B cell (primary cell): ENCODE data around the gene KCNH1. TPM values are rescaled to one million over a fixed set of nuclear protein-coding genes. Genes with fewer than 3 reads are reported as not detected.

Source experiments
- ATAC-seq: fragments of 200-7000 bp; cut with Tn5 transposase; one replicate; pipeline ENCODE4 v1.10.0; 2021; ENCODE audit warnings: low read depth, mild to moderate bottlenecking, moderate number of reproducible peaks, moderate library complexity
- CTCF ChIA-PET: fragments of 350-600 bp; sonication (Branson Sonifier 250); formaldehyde crosslinking; loops from one replicate; lab custom pipeline; 2021; ENCODE audit warnings: antibody characterized with exemption, inconsistent platforms; lab: Charles Lee
- POLR2A ChIA-PET: fragments of 350-600 bp; sonication (Branson Sonifier 250); formaldehyde crosslinking; loops from one replicate; lab custom pipeline; 2021; ENCODE audit warnings: antibody characterized with exemption; lab: Charles Lee
- DNase-seq: peaks from one replicate; pipeline ENCODE4 v3.0.0; 2013
- H2AFZ ChIP-seq: 2 replicates; pipeline ENCODE4 v1.6.1; 2012; ENCODE audit warnings: mild to moderate bottlenecking, low read depth, low read length; ENCODE audit not compliant: insufficient read depth, poor library complexity, severe bottlenecking
- H3K27ac ChIP-seq, 2 donors: 1 replicate in 1 of 2; 2 replicates in 1 of 2; pipeline ENCODE4 v1.5.1; 2012 to 2013; ENCODE audit warnings: low read length in 2 of 2, mild to moderate bottlenecking in 2 of 2, moderate library complexity in 1 of 2
- H3K27me3 ChIP-seq, 4 experiments: fragments of 200-600 bp in 1 of 4; sonication (generic) in 1 of 4; replicated peaks in 1 of 4; 1 replicate in 2 of 4; 2 replicates in 2 of 4; pipeline versions ENCODE4 v1.6.1 to v1.7.0; 2013 to 2016; ENCODE audit warnings: low read length in 3 of 4, mild to moderate bottlenecking in 2 of 4, mixed read lengths in 1 of 4, moderate library complexity in 1 of 4; ENCODE audit not compliant: insufficient read depth in 4 of 4, control insufficient read depth in 3 of 4; ENCODE audit errors: control extremely low read depth in 1 of 4
- H3K36me3 ChIP-seq, 2 experiments: replicated peaks in 1 of 2; 1 replicate in 1 of 2; 2 replicates in 1 of 2; pipeline versions ENCODE4 v1.6.1 to v1.7.1; 2013; ENCODE audit warnings: low read length in 1 of 2; ENCODE audit not compliant: insufficient read depth in 2 of 2, control insufficient read depth in 1 of 2; ENCODE audit errors: control extremely low read depth in 1 of 2, extremely low read depth in 1 of 2
- H3K4me1 ChIP-seq, 2 donors: fragments of 200-600 bp in 1 of 2; sonication (generic) in 1 of 2; 1 replicate in 1 of 2; 2 replicates in 1 of 2; pipeline versions ENCODE4 v1.5.1 to v1.6.1; 2013 to 2017; ENCODE audit warnings: low read length in 2 of 2; ENCODE audit not compliant: control insufficient read depth in 2 of 2, insufficient read depth in 2 of 2
- H3K4me2 ChIP-seq: replicated peaks from 2 replicates; pipeline ENCODE3; 2012; ENCODE audit warnings: mild to moderate bottlenecking, low read depth, low read length; ENCODE audit not compliant: poor library complexity, severe bottlenecking
- H3K4me3 ChIP-seq, 5 experiments: fragments of 200-600 bp in 1 of 5; sonication (generic) in 1 of 5; 1 replicate in 3 of 5; 2 replicates in 2 of 5; pipeline versions ENCODE4 v1.5.1 to v1.7.0; 2011 to 2016; ENCODE audit warnings: low read length in 4 of 5, mild to moderate bottlenecking in 4 of 5, low read depth in 2 of 5, control low read depth in 1 of 5, moderate library complexity in 1 of 5; ENCODE audit not compliant: insufficient read depth in 1 of 5; ENCODE audit errors: control extremely low read depth in 1 of 5, extremely low read depth in 1 of 5
- H3K79me2 ChIP-seq: fragments of 200-600 bp; sonication (generic); one replicate; pipeline ENCODE4 v1.6.0; 2016; ENCODE audit warnings: low read length; ENCODE audit not compliant: control insufficient read depth, insufficient read depth
- H3K9ac ChIP-seq: fragments of 200-600 bp; sonication (generic); 2 replicates; pipeline ENCODE4 v1.6.1; 2017; ENCODE audit warnings: mild to moderate bottlenecking, low read length, moderate library complexity
- H3K9me3 ChIP-seq, 3 donors: one replicate each; pipeline versions ENCODE4 v1.6.1 to v1.7.1; 2013; ENCODE audit warnings: low read length in 2 of 3; ENCODE audit not compliant: control insufficient read depth in 2 of 3, insufficient read depth in 1 of 3; ENCODE audit errors: control extremely low read depth in 1 of 3
- H4K20me1 ChIP-seq: 2 replicates; pipeline ENCODE4 v1.6.0; 2012; ENCODE audit warnings: mild to moderate bottlenecking, low read length; ENCODE audit not compliant: insufficient read depth, control insufficient read depth, poor library complexity, severe bottlenecking
- H3K27ac Mint-ChIP-seq: one replicate; pipeline ENCODE4 v1.8.0; 2021; ENCODE audit warnings: mixed read lengths
- H3K27me3 Mint-ChIP-seq: one replicate; pipeline ENCODE4 v1.8.0; 2021; ENCODE audit warnings: mixed read lengths
- H3K4me1 Mint-ChIP-seq: one replicate; pipeline ENCODE4 v1.8.0; 2021; ENCODE audit warnings: mixed read lengths
- H3K4me3 Mint-ChIP-seq: one replicate; pipeline ENCODE4 v1.8.0; 2021; ENCODE audit warnings: mixed read lengths
- H3K9me3 Mint-ChIP-seq: one replicate; pipeline ENCODE4 v1.8.0; 2022; ENCODE audit warnings: mixed read lengths; ENCODE audit not compliant: insufficient read depth
- EZH2 ChIP-seq: IDR thresholded peaks from 2 replicates; pipeline ENCODE4 v1.6.1; 2012; ENCODE audit warnings: borderline replicate concordance, low read depth, mild to moderate bottlenecking, moderate library complexity, low read length; ENCODE audit not compliant: insufficient read depth, poor library complexity, severe bottlenecking
- WGBS: methylation state at CpG from one replicate; pipeline ENCODE4 v1.1.5; 2013; ENCODE audit warnings: missing lambda C conversion rate; ENCODE audit not compliant: insufficient coverage; 5-methylcytosine and 5-hydroxymethylcytosine counted together
- intact Hi-C: fragments of 100-400 bp; cut with micrococcal nuclease; formaldehyde crosslinking; loops from one replicate; pipeline ENCODE4 v1.10.0; 2022
- polyA plus RNA-seq: library from polyadenylated mRNA; depleted of rRNA; stranded (reverse); fragments of >200 nt; gene quantifications from 2 replicates; pipeline ENCODE4 v1.2.3, GENCODE V29; 2012
- total RNA-seq, 2 donors: library from RNA; stranded (reverse); fragments of 120-200 nt in 1 of 2; gene quantifications; 1 replicate in 1 of 2; 2 replicates in 1 of 2; pipeline versions ENCODE4 v1.2.3 to v1.2.4, GENCODE V29; 2013 to 2022
- TF ChIP-seq, protein P1 (sequence below): fragments of 200-600 bp; IDR thresholded peaks from one replicate; pipeline ENCODE4 v1.8.0; 2022; ENCODE audit warnings: antibody characterized with exemption, mild to moderate bottlenecking

KCNH1 gene
- total and polyA plus RNA-seq, 2 donors (not counting 1 experiment from before 2014, with no cell fraction given): not detected

DNA sequence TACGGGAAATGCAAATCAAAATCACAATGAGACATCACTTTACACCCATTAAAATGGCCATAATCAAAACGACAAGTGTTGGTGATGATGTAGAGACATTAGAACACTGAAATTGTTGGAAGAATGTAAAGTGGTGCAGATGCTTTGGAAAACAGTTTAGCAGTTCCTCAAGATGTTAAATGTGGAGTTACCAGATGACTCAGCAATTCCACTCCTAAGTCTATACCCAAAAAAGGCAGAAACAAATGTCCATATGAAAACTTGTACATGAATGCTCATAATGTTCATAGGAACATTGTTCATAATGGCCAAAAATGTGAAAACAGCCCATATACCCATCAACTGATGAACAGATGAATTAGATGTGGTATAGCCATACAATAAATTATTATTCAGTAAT is 267.4 kb downstream of the KCNH1 start:
- Mint-ChIP-seq H3K27me3 (peaks cover 6% of the 10 kb centered on the region), H3K4me3 (no peak overlapping the region), H3K27ac (no peak overlapping the region), H3K9me3 (peaks cover 11% of the 10 kb centered on the region), H3K4me1 (no peaks in the 10 kb centered on the region)
- Histone ChIP-seq H3K27me3 (peaks cover 0 to 6% (median 0%) of the 10 kb centered on the region in 4 experiments), H3K36me3 (no peaks in the 10 kb centered on the region), H3K9me3 (peaks cover 0 to 4% (median 0%) of the 10 kb centered on the region in 3 donors), H3K4me2 (no peak overlapping the region), H3K4me3 (no peak overlapping the region), H3K79me2 (no peaks in the 10 kb centered on the region), H2AFZ (no peak overlapping the region), H3K4me1 (no peaks in the 10 kb centered on the region), H3K27ac (no peak overlapping the region), H4K20me1 (no peaks in the 10 kb centered on the region), H3K9ac (no peak overlapping the region)
- CTCF ChIA-PET: no interaction called here
- POLR2A ChIA-PET: no interaction called here
- intact Hi-C loops: no loop called here
- WGBS: no CpG with 5 or more reads among the region's 2 CpGs
- ATAC-seq (no peak), DNase-seq (no peak)
- TF ChIP-seq, protein P1, sequence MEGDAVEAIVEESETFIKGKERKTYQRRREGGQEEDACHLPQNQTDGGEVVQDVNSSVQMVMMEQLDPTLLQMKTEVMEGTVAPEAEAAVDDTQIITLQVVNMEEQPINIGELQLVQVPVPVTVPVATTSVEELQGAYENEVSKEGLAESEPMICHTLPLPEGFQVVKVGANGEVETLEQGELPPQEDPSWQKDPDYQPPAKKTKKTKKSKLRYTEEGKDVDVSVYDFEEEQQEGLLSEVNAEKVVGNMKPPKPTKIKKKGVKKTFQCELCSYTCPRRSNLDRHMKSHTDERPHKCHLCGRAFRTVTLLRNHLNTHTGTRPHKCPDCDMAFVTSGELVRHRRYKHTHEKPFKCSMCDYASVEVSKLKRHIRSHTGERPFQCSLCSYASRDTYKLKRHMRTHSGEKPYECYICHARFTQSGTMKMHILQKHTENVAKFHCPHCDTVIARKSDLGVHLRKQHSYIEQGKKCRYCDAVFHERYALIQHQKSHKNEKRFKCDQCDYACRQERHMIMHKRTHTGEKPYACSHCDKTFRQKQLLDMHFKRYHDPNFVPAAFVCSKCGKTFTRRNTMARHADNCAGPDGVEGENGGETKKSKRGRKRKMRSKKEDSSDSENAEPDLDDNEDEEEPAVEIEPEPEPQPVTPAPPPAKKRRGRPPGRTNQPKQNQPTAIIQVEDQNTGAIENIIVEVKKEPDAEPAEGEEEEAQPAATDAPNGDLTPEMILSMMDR: no peak
- TF ChIP-seq EZH2: no peak

DNA sequence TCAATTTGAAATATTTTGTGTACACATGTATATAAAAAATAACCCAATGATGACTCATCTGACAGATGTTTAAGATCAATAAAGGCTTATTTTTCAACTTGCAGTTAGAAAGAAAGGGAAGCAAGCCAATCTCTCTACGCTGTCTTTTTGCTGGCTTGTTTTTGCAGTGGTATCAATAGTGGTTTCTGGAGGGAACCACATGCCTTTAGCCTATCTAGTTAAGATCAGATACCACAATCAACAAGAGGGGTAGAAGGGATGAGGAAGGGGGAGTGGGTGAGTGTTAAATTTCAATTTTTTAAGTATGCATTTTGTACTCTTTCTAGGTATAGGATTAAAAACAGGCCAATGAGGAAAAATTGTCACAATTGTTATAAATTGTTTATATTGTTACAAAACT is 276.2 kb downstream of the KCNH1 start:
- Histone ChIP-seq H2AFZ (no peak overlapping the region), H4K20me1 (no peaks in the 10 kb centered on the region), H3K79me2 (no peaks in the 10 kb centered on the region), H3K36me3 (no peaks in the 10 kb centered on the region), H3K4me3 (no peak overlapping the region), H3K27me3 (no peaks in the 10 kb centered on the region), H3K27ac (no peak overlapping the region), H3K9ac (no peak overlapping the region), H3K4me2 (no peak overlapping the region), H3K9me3 (no peaks in the 10 kb centered on the region), H3K4me1 (no peaks in the 10 kb centered on the region)
- ATAC-seq: no peak
- ChIA-PET CTCF (no interaction called here), POLR2A (no interaction called here)
- no peak overlapping the region for H3K4me3 Mint-ChIP-seq
- no peak overlapping the region for H3K27ac Mint-ChIP-seq
- WGBS: no CpG with 5 or more reads among the region's 1 CpG
- no peak for TF ChIP-seq EZH2
- TF ChIP-seq, protein P1: no peak
- no peak for DNase-seq
- no peaks in the 10 kb centered on the region for H3K27me3 Mint-ChIP-seq
- H3K4me1 Mint-ChIP-seq: no peaks in the 10 kb centered on the region
- intact Hi-C loops: no loop called here
- H3K9me3 Mint-ChIP-seq: no peaks in the 10 kb centered on the region
